NCI-H187 (cell line): ENCODE measurements around the gene AK1.

Source experiments
- DNase-seq, 2 experiments: peaks; one replicate each; lab custom pipeline; 2025; lab: John Stamatoyannopoulos, UW

The AK1 gene

GRCh38 chr9:127817881-127818434 is 59.5 kb downstream of the AK1 start:
- DNase-seq = no peak

- DNase-seq = no peak
Measured at GRCh38 chr9:127816728-127817127, 60.7 kb downstream of the AK1 start.
